HG02571 (cell line): ENCODE measurements around the gene GPR155.
"Not testable (repeated sequence)": the region's sequence is repeated elsewhere in the genome, so short reads cannot be mapped to it uniquely, and the experiment has no call there.

Source experiments
- ATAC-seq: cut with Tn5 transposase; IDR thresholded peaks from one replicate; pipeline ENCODE4 v1.9.1; 2021; ENCODE audit warnings: mild to moderate bottlenecking, moderate library complexity; ENCODE audit not compliant: unreplicated experiment

GPR155 gene

GRCh38 chr2:174442546-174443510, 44.0 kb downstream of the GPR155 start:
- ATAC-seq: no peak

- ATAC-seq: no peak
Measured at GRCh38 chr2:174439950-174440349, 46.9 kb downstream of the GPR155 start.

GRCh38 chr2:174439323-174439722, 47.5 kb downstream of the GPR155 start:
- no peak for ATAC-seq

- ATAC-seq: no peak
Measured at GRCh38 chr2:174438146-174438886, 48.5 kb downstream of the GPR155 start.

- ATAC-seq: no peak
Measured at GRCh38 chr2:174436351-174436750, 50.5 kb downstream of the GPR155 start.

- ATAC-seq: no peak
Measured at GRCh38 chr2:174431902-174432301, 54.9 kb downstream of the GPR155 start.

- ATAC-seq: no peak
Measured at GRCh38 chr2:174430066-174430465, 56.8 kb downstream of the GPR155 start.

- ATAC-seq: no peak
Measured at GRCh38 chr2:174428214-174428613, 58.6 kb downstream of the GPR155 start.

- no peak for ATAC-seq
Measured at GRCh38 chr2:174412256-174412655, 74.6 kb downstream of the GPR155 start.

- not testable (repeated sequence) for ATAC-seq
Measured at GRCh38 chr2:174410039-174410438, 76.8 kb downstream of the GPR155 start.

GRCh38 chr2:174403628-174404027, 83.2 kb downstream of the GPR155 start:
- no peak for ATAC-seq

- no peak for ATAC-seq
Measured at GRCh38 chr2:174400853-174401252, 86.0 kb downstream of the GPR155 start.

GRCh38 chr2:174399171-174399570, 87.7 kb downstream of the GPR155 start:
- no peak for ATAC-seq

GRCh38 chr2:174397773-174398172, 89.1 kb downstream of the GPR155 start:
- ATAC-seq: no peak

- peak; percentile 31 for ATAC-seq
Measured at GRCh38 chr2:174395969-174396630, 90.7 kb downstream of the GPR155 start.

GRCh38 chr2:174395284-174395968, 91.4 kb downstream of the GPR155 start, which contains the start of gene SCRN3:
Gene SCRN3 (plus strand): TSS chr2:174395730. CDS start chr2:174398284, 2,554 bp downstream.
- ATAC-seq: peak; percentile 95

- no peak for ATAC-seq
Measured at GRCh38 chr2:174392706-174393105, 94.1 kb downstream of the GPR155 start.

GRCh38 chr2:174390303-174390702, 96.5 kb downstream of the GPR155 start:
- ATAC-seq: not testable (repeated sequence)

- ATAC-seq: no peak
Measured at GRCh38 chr2:174389542-174389941, 97.3 kb downstream of the GPR155 start.

- not testable (repeated sequence) for ATAC-seq
Measured at GRCh38 chr2:174388706-174389105, 98.1 kb downstream of the GPR155 start.

- ATAC-seq: no peak
Measured at GRCh38 chr2:174385201-174385600, 101.6 kb downstream of the GPR155 start.
